MG63 (cell line): ENCODE results near the gene CDKN2D. TPM values are rescaled to one million over a fixed set of nuclear protein-coding genes. Genes with fewer than 3 reads are reported as not detected.
A peak's percentile ranks its signal among the peaks of the same experiment; 100 is the strongest.
"Not testable (repeated sequence)": the region's sequence is repeated elsewhere in the genome, so short reads cannot be mapped to it uniquely, and the experiment has no call there.

Source experiments
- DNase-seq: peaks from one replicate; pipeline ENCODE4 v3.0.0-alpha.2; 2020
- H3K27me3 ChIP-seq: fragments of 250-450 bp; sonication (Bioruptor Pico); 2 replicates; pipeline ENCODE4 v1.5.1; 2020; ENCODE audit warnings: mild to moderate bottlenecking, moderate library complexity
- H3K36me3 ChIP-seq: fragments of 250-450 bp; sonication (Bioruptor Pico); 2 replicates; pipeline ENCODE4 v1.5.1; 2020; ENCODE audit warnings: mild to moderate bottlenecking, moderate library complexity
- H3K4me3 ChIP-seq: fragments of 250-450 bp; sonication (Bioruptor Pico); 2 replicates; pipeline ENCODE4 v1.5.1; 2020; ENCODE audit warnings: mild to moderate bottlenecking, moderate library complexity
- H3K9me3 ChIP-seq: fragments of 250-450 bp; sonication (Bioruptor Pico); 2 replicates; pipeline ENCODE4 v1.5.1; 2020; ENCODE audit warnings: mild to moderate bottlenecking, moderate library complexity
- total RNA-seq: library from RNA; depleted of rRNA; stranded (reverse); fragments of >200 nt; shearing (Covaris generic); gene quantifications from 2 replicates; pipeline ENCODE4 v1.2.3, GENCODE V29; 2014; ENCODE audit warnings: low replicate concordance

The CDKN2D gene
- total RNA-seq, 1 experiment from 2014 or later, result 24.9 TPM

DNA sequence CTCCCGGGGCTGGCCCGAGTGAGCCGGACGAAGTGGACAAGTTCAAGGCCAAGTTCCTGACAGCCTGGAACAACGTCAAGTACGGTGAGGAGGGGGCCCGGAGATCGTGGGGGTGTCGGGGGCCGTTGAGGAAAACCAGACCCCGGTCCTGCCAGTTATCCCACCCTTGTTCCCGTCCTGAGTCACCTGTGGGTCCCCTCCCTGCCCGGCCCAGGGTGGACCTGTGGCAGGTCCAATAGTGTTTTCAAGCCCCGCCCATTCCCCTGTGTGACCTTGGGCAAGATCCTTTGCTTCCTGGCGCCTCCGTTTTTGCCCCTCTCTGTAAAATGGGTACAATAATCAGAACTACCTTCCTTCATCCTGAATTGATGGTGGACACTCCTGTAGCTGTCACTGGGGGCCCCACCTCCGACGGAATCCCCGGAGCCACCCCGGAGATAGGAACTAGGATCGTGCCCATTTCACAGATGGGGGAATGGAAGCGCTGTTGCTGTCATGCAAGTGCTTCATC is 24.5 kb downstream of the CDKN2D start:
- peak; percentile 45 for DNase-seq
- Histone ChIP-seq H3K9me3 (no peaks in the 10 kb centered on the region), H3K36me3 (peaks cover 16% of the 10 kb centered on the region), H3K4me3 (peak overlapping the region; percentile 69), H3K27me3 (peaks cover 5% of the 10 kb centered on the region)

DNA sequence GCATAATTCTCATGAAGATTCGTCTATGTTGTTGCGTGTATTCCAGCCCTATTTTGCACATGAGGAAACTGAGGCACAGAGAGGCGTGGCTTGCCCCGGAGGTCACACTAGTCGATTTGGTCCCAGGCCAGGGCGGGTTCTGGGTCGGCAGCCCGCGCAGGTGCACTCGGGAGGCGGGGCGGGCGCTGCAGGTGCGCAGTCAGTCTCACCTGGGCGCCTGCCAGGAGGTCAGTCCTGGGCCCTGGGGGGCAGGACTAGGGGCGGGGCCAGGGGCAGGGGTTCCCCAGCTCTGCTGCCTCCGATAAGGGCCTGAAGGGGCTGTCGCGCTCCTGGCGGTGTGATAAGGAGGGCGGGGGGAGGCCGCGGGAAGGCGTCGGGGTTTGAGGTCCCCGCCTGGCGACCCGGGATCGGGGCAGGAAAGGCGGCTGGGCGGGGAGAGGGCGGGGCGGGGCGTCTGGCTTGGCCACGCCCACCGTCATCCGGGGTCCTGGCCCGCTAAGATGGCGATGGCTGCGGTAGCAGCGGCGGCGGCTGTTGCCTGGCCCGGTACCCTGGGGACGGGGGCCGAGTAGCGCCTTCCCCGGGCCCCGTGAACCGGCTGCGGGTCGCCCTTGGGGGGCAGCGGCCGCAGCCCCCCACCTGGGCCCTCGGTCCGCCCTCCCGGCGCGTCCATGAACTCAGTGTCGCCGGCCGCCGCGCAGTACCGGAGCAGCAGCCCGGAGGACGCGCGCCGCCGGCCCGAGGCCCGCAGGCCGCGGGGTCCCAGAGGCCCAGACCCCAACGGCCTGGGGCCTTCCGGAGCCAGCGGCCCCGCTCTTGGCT is 25.1 kb downstream of the CDKN2D start, which contains the start of gene ATG4D:
Gene ATG4D, plus strand, starts transcription at position 485 of the 822 bp plus-strand sequence. Its CDS starts 187 bp downstream, at position 672.
- Histone ChIP-seq H3K36me3 (peaks cover 10% of the 10 kb centered on the region), H3K9me3 (no peaks in the 10 kb centered on the region), H3K4me3 (peak within 1 kb of the TSS; percentile 69), H3K27me3 (peaks cover 9% of the 10 kb centered on the region)
- peak; percentile 82 for DNase-seq

DNA sequence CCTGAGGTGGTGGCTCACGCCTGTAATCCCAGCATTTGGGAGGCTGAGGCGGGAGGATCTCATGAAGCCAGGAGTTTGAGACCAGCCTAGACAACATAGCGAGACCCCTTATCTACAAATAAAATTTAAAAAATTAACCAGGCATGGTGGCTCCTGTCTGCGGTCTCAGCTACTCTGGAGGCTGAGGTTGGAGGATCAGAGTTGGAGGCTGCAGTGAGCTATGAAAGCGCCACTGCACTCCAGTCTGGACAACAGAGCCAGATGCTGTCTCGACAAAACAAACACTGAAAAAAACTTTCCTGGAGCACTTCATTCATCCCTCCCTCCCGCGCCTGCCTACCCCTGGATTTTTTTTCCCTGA is 25.7 kb downstream of the CDKN2D start:
- DNase-seq, result no peak
- peak overlapping the region; percentile 69 for H3K4me3 ChIP-seq
- H3K27me3 ChIP-seq, result peaks cover 9% of the 10 kb centered on the region
- H3K36me3 ChIP-seq, result peaks cover 4% of the 10 kb centered on the region; the same call in 1 of the 2 replicates
- no peaks in the 10 kb centered on the region for H3K9me3 ChIP-seq

GRCh38 chr19:10539016-10539415 is 29.8 kb downstream of the CDKN2D start:
- not testable (repeated sequence) for H3K36me3 ChIP-seq, H3K9me3 ChIP-seq, DNase-seq, H3K4me3 ChIP-seq
- peaks cover 23% of the 10 kb centered on the region for H3K27me3 ChIP-seq

- Histone ChIP-seq H3K4me3 (no peak overlapping the region), H3K27me3 (peaks cover 23% of the 10 kb centered on the region), H3K9me3 (no peaks in the 10 kb centered on the region), H3K36me3 (no peaks in the 10 kb centered on the region)
- DNase-seq, result no peak
These were observed 30.4 kb downstream of the CDKN2D start for GRCh38 chr19:10538204-10538983.

DNA sequence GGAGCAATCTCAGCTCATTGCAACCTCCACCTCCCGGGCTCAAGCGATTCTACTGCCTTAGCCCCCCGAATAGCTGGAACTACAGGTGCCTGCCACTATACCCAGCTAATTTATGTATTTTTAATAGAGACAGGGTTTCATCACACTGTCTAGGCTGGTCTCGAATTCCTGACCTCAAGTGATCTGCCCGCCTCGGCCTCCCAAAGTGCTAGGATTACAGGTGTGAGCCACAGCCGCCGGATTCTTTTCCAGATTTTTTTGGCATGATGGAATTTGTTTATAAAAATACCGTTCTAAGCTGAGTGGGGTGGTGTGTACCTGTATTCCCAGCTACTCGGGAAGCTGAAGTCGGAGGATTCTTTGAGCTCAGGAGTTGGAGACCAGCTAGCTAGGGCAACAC is 31.1 kb downstream of the CDKN2D start:
- Histone ChIP-seq H3K36me3 (no peaks in the 10 kb centered on the region), H3K4me3 (no peak overlapping the region), H3K9me3 (no peaks in the 10 kb centered on the region), H3K27me3 (peaks cover 23% of the 10 kb centered on the region)
- no peak for DNase-seq

DNA sequence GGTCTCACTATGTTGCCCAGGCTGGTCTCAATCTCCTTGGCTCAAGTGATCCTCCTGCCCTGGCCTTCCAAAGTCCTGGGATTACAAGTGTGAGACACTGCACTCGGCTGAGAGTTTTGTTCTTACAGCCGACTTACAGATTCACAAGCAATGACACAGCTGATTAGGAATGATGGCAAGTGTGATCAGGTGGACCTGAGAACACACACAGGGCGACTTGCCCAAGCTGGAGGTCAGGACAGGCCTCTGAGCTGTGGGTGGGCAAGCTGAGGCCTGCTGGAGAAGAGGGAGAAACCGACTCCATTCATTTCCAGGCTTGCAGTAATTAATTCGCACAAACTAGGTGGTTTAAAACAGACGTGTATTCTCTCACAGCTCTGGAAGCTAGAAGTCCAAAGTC is 33.2 kb downstream of the CDKN2D start:
- DNase-seq, result no peak

GRCh38 chr19:10533646-10534386 is 35.0 kb downstream of the CDKN2D start:
- Histone ChIP-seq H3K27me3 (peaks cover 13% of the 10 kb centered on the region), H3K9me3 (0 out of 2 replicates have a peak, but pooled peaks cover 2% of the 10 kb centered on the region), H3K4me3 (no peak overlapping the region), H3K36me3 (no peaks in the 10 kb centered on the region)
- no peak for DNase-seq

More for the DNA sequence above, 33.2 kb downstream of the CDKN2D start:
- Histone ChIP-seq H3K9me3 (0 out of 2 replicates have a peak, but pooled peaks cover 2% of the 10 kb centered on the region), H3K4me3 (no peak overlapping the region), H3K27me3 (peaks cover 23% of the 10 kb centered on the region), H3K36me3 (no peaks in the 10 kb centered on the region)

DNA sequence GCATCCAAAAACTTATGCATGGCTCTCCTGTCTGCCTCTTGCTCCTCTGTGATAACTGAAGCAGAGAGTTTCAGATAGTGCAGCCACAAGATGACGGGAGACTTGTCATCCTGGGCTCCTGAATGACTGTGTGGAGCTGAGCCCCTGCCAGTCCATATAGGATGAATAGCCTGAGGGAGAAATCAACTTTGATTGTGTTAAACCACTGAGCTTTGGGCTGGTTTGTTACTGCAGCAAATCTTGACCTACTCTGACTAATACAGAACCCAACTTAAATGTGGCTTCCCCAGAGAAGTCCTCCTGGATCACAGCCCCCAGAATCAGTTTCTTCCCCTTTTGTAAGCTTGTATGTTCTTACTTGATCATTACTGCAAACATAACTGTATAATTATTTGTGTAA is 36.3 kb downstream of the CDKN2D start:
- no peaks in the 10 kb centered on the region for H3K36me3 ChIP-seq
- H3K4me3 ChIP-seq, result no peak overlapping the region

GRCh38 chr19:10526887-10527286 is 41.9 kb downstream of the CDKN2D start:
- not testable (repeated sequence) for H3K9me3 ChIP-seq, DNase-seq, H3K36me3 ChIP-seq, H3K4me3 ChIP-seq, H3K27me3 ChIP-seq

More for the DNA sequence above, 36.3 kb downstream of the CDKN2D start:
- H3K9me3 ChIP-seq, result 0 out of 2 replicates have a peak, but pooled peaks cover 2% of the 10 kb centered on the region
- peaks cover 11% of the 10 kb centered on the region for H3K27me3 ChIP-seq
- no peak for DNase-seq

DNA sequence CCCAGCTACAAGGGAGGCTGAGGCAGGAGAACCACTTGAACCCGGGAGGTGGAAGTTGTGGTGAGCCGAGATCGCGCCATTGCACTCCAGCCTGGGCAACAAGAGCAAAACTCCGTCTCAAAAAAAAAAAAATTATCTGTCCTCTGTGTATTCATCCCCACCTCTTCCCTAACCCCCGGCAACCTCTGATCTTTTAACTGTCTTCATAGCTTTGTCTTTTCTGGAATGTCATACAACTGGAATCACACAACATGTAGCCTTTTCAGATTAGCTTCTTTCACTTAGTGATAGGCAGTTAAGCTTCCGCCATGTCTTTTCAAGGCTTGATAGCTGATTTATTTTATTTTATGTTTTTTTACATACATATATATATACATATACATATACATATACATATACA is 43.1 kb downstream of the CDKN2D start:
- no peaks in the 10 kb centered on the region for H3K36me3 ChIP-seq
- H3K27me3 ChIP-seq, result peaks cover 3% of the 10 kb centered on the region; the same call in 1 of the 2 replicates
- no peak overlapping the region for H3K4me3 ChIP-seq
- DNase-seq, result no peak
- H3K9me3 ChIP-seq, result no peaks in the 10 kb centered on the region

DNA sequence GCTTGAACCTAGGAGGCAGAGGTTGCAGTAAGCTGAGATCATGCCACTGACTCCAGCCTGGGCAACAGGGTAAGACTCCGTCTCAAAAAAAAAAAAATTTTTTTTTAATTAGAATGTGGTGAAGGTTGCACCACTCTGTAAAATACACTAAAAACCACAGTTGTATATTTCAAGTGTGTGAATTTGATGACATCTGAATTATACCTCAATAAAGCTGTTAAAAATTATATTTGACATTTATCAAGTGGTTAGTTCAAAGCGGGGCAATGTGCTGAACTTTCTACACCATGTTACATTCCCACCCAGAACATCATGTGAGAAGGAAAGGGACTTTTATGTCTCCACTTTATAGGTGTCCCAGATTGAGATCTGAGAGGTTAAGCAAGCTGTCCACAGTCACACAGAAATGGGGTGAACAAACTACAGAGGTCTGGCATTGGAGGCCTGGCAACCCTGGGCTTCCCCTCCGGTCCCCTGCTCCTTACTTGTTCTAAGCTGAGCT is 45.6 kb downstream of the CDKN2D start:
- no peak for DNase-seq

DNA sequence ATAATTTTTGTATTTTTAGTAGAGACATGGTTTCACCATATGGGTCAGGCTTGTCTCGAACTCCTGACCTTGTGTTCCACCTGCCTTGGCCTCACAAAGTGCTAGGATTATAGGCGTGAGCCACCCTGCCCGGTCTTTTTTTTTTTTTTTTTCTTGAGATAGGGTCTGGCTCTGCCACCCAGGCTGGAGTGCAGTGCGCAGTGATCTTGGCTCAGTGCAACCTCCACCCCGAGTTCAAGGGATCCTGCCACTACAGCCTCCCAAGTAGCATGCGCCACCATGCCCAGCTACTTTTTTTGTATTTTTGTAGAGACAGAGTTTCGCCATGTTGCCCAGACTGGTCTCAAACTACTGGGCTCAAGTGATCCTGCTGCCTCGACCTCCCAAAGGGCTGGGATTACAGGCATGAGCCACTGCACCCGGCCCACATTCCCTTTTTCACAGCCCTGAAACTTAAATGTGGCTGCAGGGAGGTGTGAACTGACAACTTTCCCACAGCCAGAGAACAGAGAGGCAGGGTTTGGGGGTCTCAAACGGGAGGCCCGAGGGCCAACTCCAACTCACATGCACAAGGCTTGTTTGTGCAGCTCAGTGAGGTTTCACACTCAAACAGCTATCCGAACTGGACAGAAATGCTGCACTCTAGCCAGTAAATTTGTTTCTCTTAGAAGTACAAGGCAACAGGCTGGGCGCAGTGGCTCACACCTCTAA is 47.2 kb downstream of the CDKN2D start:
- H3K4me3 ChIP-seq, result no peak overlapping the region
- H3K36me3 ChIP-seq, result no peaks in the 10 kb centered on the region
- H3K27me3 ChIP-seq, result peaks cover 17% of the 10 kb centered on the region
- no peak for DNase-seq
- H3K9me3 ChIP-seq, result no peaks in the 10 kb centered on the region

More for the DNA sequence above, 45.6 kb downstream of the CDKN2D start:
- Histone ChIP-seq H3K4me3 (no peak overlapping the region), H3K9me3 (no peaks in the 10 kb centered on the region), H3K27me3 (peaks cover 11% of the 10 kb centered on the region; the same call in 1 of the 2 replicates), H3K36me3 (no peaks in the 10 kb centered on the region)

GRCh38 chr19:10520652-10521318 is 48.0 kb downstream of the CDKN2D start:
- H3K36me3 ChIP-seq, result no peaks in the 10 kb centered on the region
- H3K9me3 ChIP-seq, result no peaks in the 10 kb centered on the region
- no peak overlapping the region for H3K4me3 ChIP-seq
- peaks cover 17% of the 10 kb centered on the region for H3K27me3 ChIP-seq
- DNase-seq, result peak; percentile 28

DNA sequence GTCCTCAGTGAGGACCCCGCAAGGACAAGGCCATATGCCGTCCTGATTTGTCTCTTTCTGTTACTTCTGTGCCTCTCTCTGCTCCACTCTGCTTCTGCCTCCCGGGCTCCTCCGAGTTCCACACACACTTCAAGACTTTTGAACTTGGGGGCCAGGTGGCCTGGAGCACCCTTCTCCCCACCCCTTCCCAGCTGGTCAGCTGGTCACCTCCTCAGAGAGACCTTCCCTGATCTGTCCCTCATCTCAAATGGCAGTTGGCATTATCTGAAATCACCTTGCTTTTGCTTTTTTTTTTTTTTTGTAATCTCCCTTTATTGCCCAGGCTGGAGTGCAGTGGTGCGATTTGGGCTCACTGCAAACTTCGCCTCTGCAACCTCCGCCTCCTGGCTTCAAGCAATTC is 49.4 kb downstream of the CDKN2D start:
- no peak for DNase-seq
- H3K9me3 ChIP-seq, result no peaks in the 10 kb centered on the region
- no peak overlapping the region for H3K4me3 ChIP-seq
- H3K36me3 ChIP-seq, result no peaks in the 10 kb centered on the region
- peaks cover 18% of the 10 kb centered on the region for H3K27me3 ChIP-seq
